HS-27A (cell line): ENCODE results near the gene B4GALT5.

Source experiments
- DNase-seq: peaks from one replicate; pipeline ENCODE4 v3.0.0-alpha.2; 2012; ENCODE audit warnings: low read depth, missing footprints

The B4GALT5 gene

GRCh38 chr20:49603209-49603627 is 110.5 kb downstream of the B4GALT5 start:
- DNase-seq, result no peak

- DNase-seq, result no peak
Measured at GRCh38 chr20:49602345-49603208, 111.1 kb downstream of the B4GALT5 start.

DNA sequence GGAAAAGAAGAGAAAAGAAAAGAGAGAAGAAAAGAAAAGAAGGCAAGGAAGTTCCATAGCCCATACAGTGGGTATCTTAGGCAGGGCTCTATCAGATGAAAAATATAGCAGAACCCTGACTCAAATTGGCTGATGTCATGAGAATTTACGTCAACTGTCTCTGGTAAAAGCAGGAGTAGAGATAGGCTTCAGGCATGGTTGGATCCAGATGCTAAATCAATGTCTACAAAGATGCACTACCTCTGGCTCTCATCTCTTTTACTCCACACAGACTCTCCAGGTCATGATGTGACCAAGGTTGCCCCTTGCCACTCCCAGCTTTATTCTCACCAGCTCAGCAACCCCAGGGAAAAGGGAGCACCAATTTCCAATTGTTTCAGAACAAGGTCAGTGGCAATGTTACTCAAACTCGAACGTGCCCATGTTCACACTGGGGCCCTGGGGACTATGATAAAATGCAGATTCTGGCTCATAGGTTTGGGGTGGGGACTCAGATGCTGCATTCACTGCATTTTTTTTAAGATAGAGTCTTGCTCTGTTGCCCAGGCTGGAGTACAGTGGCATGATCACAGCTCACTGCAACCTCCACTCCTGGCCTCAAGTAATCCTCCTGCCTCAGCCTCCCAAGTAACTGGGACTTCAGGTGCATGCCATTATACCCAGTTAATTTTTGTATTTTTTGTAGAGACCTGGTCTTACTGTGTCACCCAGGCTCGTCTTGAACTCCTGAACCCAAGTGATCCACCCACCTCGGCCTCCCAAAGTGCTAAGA is 112.3 kb downstream of the B4GALT5 start:
- DNase-seq, result no peak

GRCh38 chr20:49599746-49600113 is 113.9 kb downstream of the B4GALT5 start:
- DNase-seq, result no peak

GRCh38 chr20:49597825-49598395 is 115.8 kb downstream of the B4GALT5 start:
- no peak for DNase-seq

GRCh38 chr20:49595811-49596561 is 117.7 kb downstream of the B4GALT5 start:
- no peak for DNase-seq

DNA sequence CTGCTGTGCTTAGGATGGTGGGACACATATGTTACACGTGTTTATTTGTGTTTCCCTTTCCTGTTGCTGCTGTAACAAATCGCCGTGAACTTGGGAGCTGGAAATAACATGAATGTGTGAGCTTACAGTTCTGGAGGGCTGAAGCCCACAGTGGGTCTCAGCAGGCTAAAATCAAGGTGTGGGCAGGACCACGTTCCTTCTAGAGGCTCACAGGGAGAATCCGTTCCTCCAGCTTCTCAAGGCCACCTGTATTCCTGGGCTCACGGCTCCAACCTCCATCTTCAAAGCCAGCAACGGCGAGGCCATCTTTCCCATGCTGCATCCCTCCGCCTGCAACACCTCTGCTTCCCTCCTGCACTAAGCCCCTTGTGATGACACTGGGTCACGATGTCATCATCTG is 118.3 kb downstream of the B4GALT5 start:
- no peak for DNase-seq

DNA sequence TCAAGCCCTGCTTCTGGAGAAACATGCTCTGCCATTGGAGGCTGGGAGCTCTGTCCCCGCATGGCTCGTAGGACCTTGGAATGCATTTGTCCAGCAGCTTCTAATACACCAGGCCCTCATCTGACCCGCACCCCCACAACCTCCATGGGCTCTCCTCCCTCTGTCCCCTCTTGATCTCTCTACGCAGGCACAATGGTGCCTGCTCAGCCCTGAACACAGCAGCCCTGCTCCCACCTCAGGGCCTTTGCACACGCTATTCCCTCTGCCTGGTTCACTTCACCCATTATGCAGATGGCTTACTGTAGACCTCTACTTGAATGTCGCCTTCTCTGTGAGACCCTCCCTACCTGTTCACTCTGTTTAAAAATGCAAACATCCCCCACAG is 118.8 kb downstream of the B4GALT5 start:
- no peak for DNase-seq

- DNase-seq, result no peak
Measured at GRCh38 chr20:49594143-49594930, 119.3 kb downstream of the B4GALT5 start.

- DNase-seq, result no peak
Measured at GRCh38 chr20:49593466-49594142, 120.1 kb downstream of the B4GALT5 start.

DNA sequence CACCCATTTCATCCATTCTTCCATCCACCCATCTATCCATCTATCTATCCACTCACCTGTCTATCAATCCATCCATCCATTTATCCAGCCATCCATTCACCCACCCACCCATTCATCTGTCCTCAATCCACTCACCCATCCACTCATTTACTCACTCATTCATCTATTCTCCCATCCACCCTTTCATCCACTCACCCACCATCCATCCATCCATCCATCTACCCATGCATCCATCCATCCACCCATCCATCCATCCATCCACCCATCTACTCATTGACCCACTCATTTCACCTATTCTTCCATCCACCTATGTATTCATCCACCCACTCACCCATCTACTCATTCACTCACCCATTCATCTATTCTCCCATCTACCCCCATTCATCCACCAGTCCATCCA is 121.6 kb downstream of the B4GALT5 start:
- DNase-seq, result no peak

- DNase-seq, result no peak
Measured at GRCh38 chr20:49591217-49591865, 122.3 kb downstream of the B4GALT5 start.

DNA sequence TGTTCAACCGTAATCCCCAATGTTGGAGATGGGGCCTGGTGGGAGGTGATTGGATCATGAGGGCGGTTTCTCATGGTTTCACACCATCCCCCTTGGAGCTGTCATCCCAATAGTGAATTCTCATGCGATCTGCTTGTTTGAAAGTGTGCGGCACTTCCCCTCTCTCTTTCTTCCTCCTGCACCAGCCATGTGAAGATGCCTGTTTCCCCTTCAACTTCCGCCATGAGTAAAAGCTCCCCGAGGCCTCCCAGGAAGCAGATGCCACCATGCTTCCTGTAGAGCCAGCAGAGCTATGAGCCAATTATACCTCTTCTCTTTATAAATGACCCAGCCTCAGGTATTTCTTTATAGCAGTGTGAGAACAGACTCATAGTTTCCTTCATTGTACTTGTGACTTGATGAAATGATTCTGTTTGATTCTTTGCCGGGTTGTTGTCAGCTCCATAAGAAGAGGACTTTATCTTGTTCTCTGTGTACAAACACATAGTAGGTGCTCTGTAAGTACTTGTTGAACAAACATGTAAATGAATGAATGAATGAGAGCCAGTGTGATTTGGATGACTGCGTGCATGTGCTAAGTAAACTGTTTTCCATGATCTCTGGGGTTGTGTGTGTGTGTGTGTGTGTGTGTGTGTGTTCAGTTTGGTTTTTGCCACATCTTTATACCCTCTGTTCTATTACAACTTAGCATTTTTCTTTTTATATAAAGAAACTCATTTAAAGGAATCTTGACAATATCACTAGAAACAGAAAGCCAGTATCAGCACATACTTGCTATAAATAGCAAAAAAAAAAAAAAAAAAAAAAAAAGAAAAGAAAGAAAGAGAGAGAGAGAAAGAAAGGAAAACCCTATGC is 123.3 kb downstream of the B4GALT5 start:
- no peak for DNase-seq

DNA sequence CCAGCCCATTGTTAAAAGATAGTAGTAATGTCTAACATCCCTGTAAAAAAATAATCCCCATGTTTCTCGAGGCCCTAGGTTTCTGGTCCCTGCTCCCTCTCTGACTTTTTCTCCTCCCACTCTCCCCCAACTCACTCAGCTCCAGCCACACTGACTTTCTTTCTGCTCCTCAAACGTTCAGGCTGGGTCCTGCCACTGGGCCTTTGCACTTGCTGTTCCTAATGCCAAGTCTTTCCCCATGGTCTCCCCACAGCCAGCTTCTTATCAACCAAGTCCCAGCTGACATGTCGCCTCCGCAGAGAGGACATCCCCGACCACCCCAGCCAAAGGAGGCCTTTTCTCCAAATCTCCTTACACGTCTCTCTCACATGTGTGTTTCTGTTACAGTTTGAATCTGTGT is 123.9 kb downstream of the B4GALT5 start:
- DNase-seq, result no peak

DNA sequence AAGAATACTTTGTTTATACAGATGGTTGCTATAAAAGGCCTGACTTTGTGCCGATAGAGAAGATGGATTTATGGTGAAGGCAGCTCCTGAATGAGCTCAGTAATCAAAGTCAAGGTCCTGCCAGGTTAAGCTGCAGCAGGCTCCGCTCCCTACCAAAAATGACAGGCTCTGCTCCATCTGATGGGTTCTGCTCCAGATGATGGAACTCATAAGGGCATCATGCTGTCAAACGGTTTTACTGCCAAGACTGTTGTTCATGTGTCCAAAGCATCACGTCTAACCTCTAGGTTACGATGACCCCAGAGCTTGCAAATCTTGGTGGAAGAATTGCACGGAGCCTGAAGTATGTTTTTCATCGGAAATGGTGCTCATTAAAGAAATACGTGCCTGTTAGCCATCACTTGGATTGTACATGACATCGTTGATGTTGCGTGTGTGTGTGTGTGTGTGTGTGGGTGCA is 126.5 kb downstream of the B4GALT5 start:
- no peak for DNase-seq

GRCh38 chr20:49585585-49586245 is 128.0 kb downstream of the B4GALT5 start:
- no peak for DNase-seq

GRCh38 chr20:49584418-49585382 is 129.0 kb downstream of the B4GALT5 start:
- no peak for DNase-seq
